OCI-LY7 (cell line): ENCODE results near the gene CYP2W1. TPM values are rescaled to one million over a fixed set of nuclear protein-coding genes. Genes with fewer than 3 reads are reported as not detected.
"Not testable (repeated sequence)": the region's sequence is repeated elsewhere in the genome, so short reads cannot be mapped to it uniquely, and the experiment has no call there.

Experiments
- BruUV-seq: library from RNA; stranded (reverse); fragments of 400-500 nt; replicated peaks from 2 replicates; lab custom pipeline; 2021; lab: Mats Ljungman, UMichigan
- CTCF ChIA-PET: fragments of 300-600 bp; sonication (Branson Sonifier 250); formaldehyde crosslinking; loops from one replicate; lab custom pipeline; 2022; ENCODE audit warnings: antibody characterized with exemption; ENCODE audit not compliant: unreplicated experiment; lab: Charles Lee
- POLR2A ChIA-PET: fragments of 300-600 bp; sonication (Branson Sonifier 250); formaldehyde crosslinking; loops from one replicate; lab custom pipeline; 2022; ENCODE audit warnings: antibody characterized with exemption; lab: Charles Lee
- DNase-seq: peaks from one replicate; pipeline ENCODE4 v3.0.0-alpha.2; 2015; ENCODE audit warnings: low spot score
- H2AFZ ChIP-seq: fragments of 200-600 bp; sonication (generic), shearing (Covaris generic); 2 replicates; pipeline ENCODE4 v1.6.1; 2014; ENCODE audit warnings: mild to moderate bottlenecking, antibody characterized with exemption, low read length, moderate library complexity
- H3K27ac ChIP-seq: fragments of 200-600 bp; sonication (generic); 2 replicates; pipeline ENCODE4 v1.5.1; 2014; ENCODE audit warnings: mixed run types, low read depth, mild to moderate bottlenecking, moderate library complexity, low read length, inconsistent platforms; ENCODE audit not compliant: poor library complexity, severe bottlenecking
- H3K36me3 ChIP-seq: fragments of 200-600 bp; sonication (generic); 2 replicates; pipeline ENCODE4 v1.6.1; 2014; ENCODE audit warnings: mild to moderate bottlenecking, antibody characterized with exemption, low read length, moderate library complexity, mixed read lengths; ENCODE audit not compliant: insufficient read depth
- H3K4me1 ChIP-seq: fragments of 200-600 bp; sonication (generic); 2 replicates; pipeline ENCODE4 v1.5.1; 2014; ENCODE audit warnings: mild to moderate bottlenecking, low read length; ENCODE audit not compliant: insufficient read depth, poor library complexity, severe bottlenecking
- H3K4me2 ChIP-seq: fragments of 200-600 bp; sonication (generic); 2 replicates; pipeline ENCODE4 v1.6.1; 2014; ENCODE audit warnings: mild to moderate bottlenecking, low read length
- H3K4me3 ChIP-seq: fragments of 200-600 bp; sonication (generic); 2 replicates; pipeline ENCODE4 v1.5.1; 2014; ENCODE audit warnings: mild to moderate bottlenecking, low read depth, low read length; ENCODE audit not compliant: poor library complexity, severe bottlenecking
- H3K79me2 ChIP-seq: fragments of 200-600 bp; sonication (generic); 2 replicates; pipeline ENCODE4 v1.6.1; 2016; ENCODE audit warnings: low read depth, mild to moderate bottlenecking, low read length, moderate library complexity, mixed read lengths; ENCODE audit not compliant: insufficient read depth
- H3K9me2 ChIP-seq: fragments of 200-600 bp; sonication (generic); 2 replicates; pipeline ENCODE4 v1.6.1; 2016; ENCODE audit warnings: mild to moderate bottlenecking, low read length, mixed read lengths; ENCODE audit not compliant: insufficient read depth
- H3K9me3 ChIP-seq: fragments of 200-600 bp; sonication (generic); 2 replicates; pipeline ENCODE4 v1.6.1; 2014; ENCODE audit warnings: mild to moderate bottlenecking, mixed run types, low read length, mixed read lengths
- H4K20me1 ChIP-seq: fragments of 200-600 bp; sonication (generic); 2 replicates; pipeline ENCODE4 v1.6.1; 2014; ENCODE audit warnings: mild to moderate bottlenecking, antibody characterized with exemption, low read length, moderate library complexity, mixed read lengths; ENCODE audit not compliant: insufficient read depth
- CTCF ChIP-seq: fragments of 200-600 bp; sonication (generic); conservative IDR thresholded peaks from 2 replicates; pipeline ENCODE4 v1.5.1; 2014; ENCODE audit warnings: mild to moderate bottlenecking, antibody characterized with exemption, low read length, moderate library complexity, mixed read lengths
- EZH2phosphoT487 ChIP-seq: fragments of 200-600 bp; sonication (generic); IDR thresholded peaks from 2 replicates; pipeline ENCODE4 v1.6.1; 2018; ENCODE audit warnings: low read depth, borderline replicate concordance, mild to moderate bottlenecking, mixed run types, antibody characterized with exemption, low read length, moderate library complexity, mixed read lengths
- intact Hi-C: fragments of 100-400 bp; cut with micrococcal nuclease; formaldehyde crosslinking; loops from one replicate; pipeline ENCODE4 v1.10.0; 2022; ENCODE audit not compliant: unreplicated experiment
- total RNA-seq, 2 experiments: library from RNA; depleted of rRNA in 1 of 2; stranded (reverse); fragments of >200 nt in 1 of 2; shearing (Covaris generic) in 1 of 2; gene quantifications; 2 replicates each; pipeline ENCODE4 v1.2.3, GENCODE V29; 2014 to 2022

The CYP2W1 gene
- total RNA-seq, 2 experiments from 2014 or later: 1.3 TPM; not detected in 1

GRCh38 chr7:940599-941408 lies 42.2 kb upstream of the CYP2W1 start:
- no peak overlapping the region for H2AFZ ChIP-seq
- ChIA-PET CTCF (no interaction called here), POLR2A (interaction anchor here (0.8 kb wide), 1 partner anchor 18 kb away, joined by 3 read pairs; no protein-coding TSS in a partner anchor)
- H3K9me2 ChIP-seq: no peaks in the 10 kb centered on the region
- H3K4me1 ChIP-seq: no peaks in the 10 kb centered on the region
- H4K20me1 ChIP-seq: no peaks in the 10 kb centered on the region
- TF ChIP-seq CTCF (no peak), EZH2phosphoT487 (no peak)
- intact Hi-C loops: no loop called here
- peaks cover 15% of the 10 kb centered on the region for H3K9me3 ChIP-seq
- no peak for DNase-seq
- no peak overlapping the region for H3K4me2 ChIP-seq
- no peaks in the 10 kb centered on the region for H3K36me3 ChIP-seq
- H3K4me3 ChIP-seq: no peak overlapping the region
- BruUV-seq: no TSS peak
- no peak overlapping the region for H3K27ac ChIP-seq
- no peaks in the 10 kb centered on the region for H3K79me2 ChIP-seq

GRCh38 chr7:943793-944192 lies 39.2 kb upstream of the CYP2W1 start:
- H3K9me3 ChIP-seq: peaks cover 15% of the 10 kb centered on the region
- BruUV-seq, H3K4me2 ChIP-seq, H3K4me1 ChIP-seq, DNase-seq, H4K20me1 ChIP-seq, H3K36me3 ChIP-seq, H2AFZ ChIP-seq, H3K4me3 ChIP-seq, H3K79me2 ChIP-seq, intact Hi-C loops, H3K27ac ChIP-seq, H3K9me2 ChIP-seq: not testable (repeated sequence)
- CTCF ChIA-PET: interaction anchor here (0.6 kb wide), 1 partner anchor 230 kb away, joined by 4 read pairs; no protein-coding TSS in a partner anchor
- POLR2A ChIA-PET: interaction anchor here (0.7 to 0.9 kb wide), 2 partner anchors 14 to 20 kb away, joined by 4 read pairs; no protein-coding TSS in a partner anchor

- BruUV-seq: no TSS peak
- H2AFZ ChIP-seq: no peak overlapping the region
- no peaks in the 10 kb centered on the region for H3K9me2 ChIP-seq
- no peak overlapping the region for H3K4me2 ChIP-seq
- H3K4me1 ChIP-seq: peaks cover 5% of the 10 kb centered on the region
- no peak for DNase-seq
- no peak overlapping the region for H3K4me3 ChIP-seq
- no peaks in the 10 kb centered on the region for H3K36me3 ChIP-seq
- no peak overlapping the region for H3K27ac ChIP-seq
- ChIA-PET POLR2A (no interaction called here), CTCF (no interaction called here)
- intact Hi-C loops: no loop called here
- no peaks in the 10 kb centered on the region for H4K20me1 ChIP-seq
- H3K79me2 ChIP-seq: no peaks in the 10 kb centered on the region
- H3K9me3 ChIP-seq: peaks cover 15% of the 10 kb centered on the region
- TF ChIP-seq EZH2phosphoT487: no peak
- no peak for TF ChIP-seq CTCF
Observed at GRCh38 chr7:944744-945143, 38.2 kb upstream of the CYP2W1 start.
